ENCODE results near the gene SSX2IP. TPM values are rescaled to one million over a fixed set of nuclear protein-coding genes. Genes with fewer than 3 reads are reported as not detected.

The SSX2IP gene
- total and polyA plus RNA-seq, 9 of the 15 experiments (the other 6 are each of a cell fraction or from before 2014, with no cell fraction given): 20.6 to 96.7 (median 61.7) TPM

GRCh38 chr1:84690397-84691121 is at the start of gene SSX2IP (continued):
- TF ChIP-seq TAF1 (IDR thresholded peaks at IDR 0.05; ENCODE audit: control insufficient read depth, extremely low read depth, insufficient read depth, low read length, severe bottlenecking) (peak; percentile 24), ZFP30 (CRISPR knock-in tag; IDR thresholded peaks at IDR 0.05; ENCODE audit: borderline replicate concordance) (no peak), E2F4 (CRISPR knock-in tag; IDR thresholded peaks at IDR 0.05; ENCODE audit: low read depth) (no peak), HINFP (tag; conservative IDR thresholded peaks at IDR 0.05; ENCODE audit: low read depth) (peak; percentile 98), RHOXF2B (CRISPR knock-in tag; conservative IDR thresholded peaks at IDR 0.05) (no peak), TAL1 (IDR thresholded peaks at IDR 0.05) (peak; percentile 26; the same call in 1 of the 2 replicates), FOXJ3 (CRISPR knock-in tag; IDR thresholded peaks at IDR 0.05) (no peak), XRCC4 (IDR thresholded peaks at IDR 0.05; ENCODE audit: extremely low read depth, insufficient read depth, insufficient read length) (no peak), POLR2A (conservative IDR thresholded peaks at IDR 0.05) (peak; percentile 53), CREB1 (IDR thresholded peaks at IDR 0.05) (no peak), CREB1 (CRISPR knock-in tag; IDR thresholded peaks at IDR 0.05) (no peak), ZBTB8A (IDR thresholded peaks at IDR 0.05; ENCODE audit: partially characterized antibody) (no peak), LARP7 (IDR thresholded peaks at IDR 0.05) (no peak), FOXA1 (IDR thresholded peaks at IDR 0.05; ENCODE audit: borderline replicate concordance) (no peak), TCF3 (CRISPR knock-in tag; IDR thresholded peaks at IDR 0.05) (peak; percentile 49), HMG20A (CRISPR knock-in tag; conservative IDR thresholded peaks at IDR 0.05) (no peak), ARID4B (CRISPR knock-in tag; IDR thresholded peaks at IDR 0.05) (peak; percentile 46; the same call in 1 of the 2 replicates), TAF9B (IDR thresholded peaks at IDR 0.05; ENCODE audit: partially characterized antibody) (no peak), POLR3G (IDR thresholded peaks at IDR 0.05; ENCODE audit: extremely low read depth, insufficient read length, insufficient replicate concordance) (no peak), L3MBTL2 (IDR thresholded peaks at IDR 0.05) (peak; percentile 74)

All from K562 (cell line).